ENCODE measurements around the gene CYSRT1.
"Not testable (repeated sequence)": the region's sequence is repeated elsewhere in the genome, so short reads cannot be mapped to it uniquely, and the experiment has no call there.

Gene CYSRT1

GRCh38 chr9:137254624-137255447 lies 29.9 kb downstream of the CYSRT1 start, which contains the start of gene NELFB:
Gene NELFB, plus strand, starts transcription at chr9:137255327.
- DNase-seq, result peak; percentile 85

- DNase-seq, result no peak
These were observed 30.6 kb downstream of the CYSRT1 start for GRCh38 chr9:137255448-137256114.

GRCh38 chr9:137256362-137256761 lies 31.4 kb downstream of the CYSRT1 start:
- no peak for DNase-seq

- no peak for DNase-seq
These were observed 31.9 kb downstream of the CYSRT1 start for GRCh38 chr9:137256856-137257255.

- DNase-seq, result not testable (repeated sequence)
These were observed 37.4 kb downstream of the CYSRT1 start for GRCh38 chr9:137262173-137262908.

GRCh38 chr9:137262909-137263285 lies 37.9 kb downstream of the CYSRT1 start:
- DNase-seq, result no peak

- no peak for DNase-seq
These were observed 38.5 kb downstream of the CYSRT1 start for GRCh38 chr9:137263506-137263905.

- no peak for DNase-seq
These were observed 39.1 kb downstream of the CYSRT1 start for GRCh38 chr9:137264067-137264466.

- DNase-seq, result no peak
These were observed 40.7 kb downstream of the CYSRT1 start for GRCh38 chr9:137265496-137266161.

- DNase-seq, result no peak
These were observed 41.2 kb downstream of the CYSRT1 start for GRCh38 chr9:137266162-137266527.

- no peak for DNase-seq
These were observed 41.8 kb downstream of the CYSRT1 start for GRCh38 chr9:137266585-137267453.

GRCh38 chr9:137267933-137268355 lies 43.0 kb downstream of the CYSRT1 start:
- DNase-seq, result no peak

- DNase-seq, result no peak
These were observed 43.7 kb downstream of the CYSRT1 start for GRCh38 chr9:137268538-137269201.

GRCh38 chr9:137269231-137269772 lies 44.3 kb downstream of the CYSRT1 start:
- DNase-seq, result no peak

- no peak for DNase-seq
These were observed 46.1 kb downstream of the CYSRT1 start for GRCh38 chr9:137270929-137271695.

- no peak for DNase-seq
These were observed 46.7 kb downstream of the CYSRT1 start for GRCh38 chr9:137271696-137272076.

- DNase-seq, result no peak
These were observed 47.5 kb downstream of the CYSRT1 start for GRCh38 chr9:137272241-137273094.

GRCh38 chr9:137273095-137273490 lies 48.1 kb downstream of the CYSRT1 start:
- DNase-seq, result no peak

- DNase-seq, result no peak
These were observed 48.8 kb downstream of the CYSRT1 start for GRCh38 chr9:137273611-137274320.
